HG03432 (cell line): Measurements from ENCODE around the gene TRAPPC5.

Source experiments
- ATAC-seq: cut with Tn5 transposase; IDR thresholded peaks from one replicate; pipeline ENCODE4 v1.9.1; 2021; ENCODE audit warnings: mild to moderate bottlenecking, moderate library complexity; ENCODE audit not compliant: unreplicated experiment

Gene TRAPPC5

DNA sequence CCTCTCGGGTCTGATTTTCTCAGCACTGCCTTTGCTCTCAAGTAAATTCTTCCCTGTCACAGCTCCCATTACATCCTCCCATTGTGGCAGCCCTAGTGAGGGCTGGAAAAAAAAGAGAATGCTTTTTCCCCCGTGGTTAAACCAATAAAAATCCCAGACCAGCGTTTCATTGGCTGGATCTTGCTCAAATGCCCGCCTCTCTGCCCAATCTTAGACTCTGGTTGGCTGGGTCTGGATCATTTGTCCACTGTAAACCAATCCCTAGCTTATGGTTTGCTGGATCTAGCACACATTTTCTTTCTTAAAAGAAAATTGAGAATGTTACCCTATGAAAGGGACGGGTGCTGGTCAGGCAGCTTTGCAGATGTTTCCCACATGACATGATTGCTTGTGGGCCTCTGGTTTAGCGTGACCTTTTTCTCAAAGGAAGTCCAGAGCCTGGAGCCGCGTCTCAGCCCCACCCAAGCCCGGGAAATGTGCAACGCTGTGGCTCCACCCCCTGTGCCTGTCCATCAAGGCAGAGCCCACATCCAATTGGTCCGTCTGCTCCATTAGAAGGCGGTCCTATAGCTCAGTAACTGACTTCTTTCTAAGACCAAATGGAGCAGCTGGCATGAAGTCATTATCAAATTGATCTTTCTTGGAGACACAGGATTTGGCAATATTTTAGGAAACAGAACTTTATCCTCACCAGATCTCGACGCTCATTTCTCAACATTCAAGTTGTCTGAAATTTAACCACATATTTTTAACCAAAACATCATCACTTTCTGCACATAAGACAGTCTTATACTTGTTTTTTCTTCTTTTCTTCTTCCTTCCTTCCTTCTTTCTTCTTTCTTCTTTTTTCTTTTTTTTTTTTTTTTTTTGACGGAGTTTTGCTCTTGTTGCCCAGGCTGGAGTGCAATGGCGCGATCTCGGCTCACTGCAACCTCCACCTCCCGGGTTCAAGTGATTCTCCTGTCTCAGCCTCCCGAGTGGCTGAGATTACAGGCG, 6.3 kb upstream of the TRAPPC5 start:
- ATAC-seq = no peak

DNA sequence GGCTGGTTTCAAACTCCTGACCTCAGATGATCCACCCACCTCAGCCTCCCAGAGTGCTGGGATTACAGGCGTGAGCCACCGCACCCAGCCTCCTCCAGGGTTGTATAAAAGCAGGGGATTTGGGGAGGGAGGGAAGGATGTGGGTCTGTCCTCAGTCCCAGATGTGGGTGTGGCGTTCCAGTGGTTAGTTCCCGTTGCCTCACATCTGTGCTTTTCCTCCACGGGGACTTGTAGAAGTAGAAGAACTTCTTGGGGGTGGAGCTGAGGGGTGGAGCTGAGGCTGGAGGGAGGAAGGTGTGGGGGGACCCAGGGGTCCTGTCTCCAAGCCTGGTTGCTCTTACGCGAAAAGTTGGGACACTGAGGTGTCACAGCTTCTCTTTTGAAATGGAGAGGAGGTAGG, 4.3 kb upstream of the TRAPPC5 start:
- ATAC-seq = no peak

DNA sequence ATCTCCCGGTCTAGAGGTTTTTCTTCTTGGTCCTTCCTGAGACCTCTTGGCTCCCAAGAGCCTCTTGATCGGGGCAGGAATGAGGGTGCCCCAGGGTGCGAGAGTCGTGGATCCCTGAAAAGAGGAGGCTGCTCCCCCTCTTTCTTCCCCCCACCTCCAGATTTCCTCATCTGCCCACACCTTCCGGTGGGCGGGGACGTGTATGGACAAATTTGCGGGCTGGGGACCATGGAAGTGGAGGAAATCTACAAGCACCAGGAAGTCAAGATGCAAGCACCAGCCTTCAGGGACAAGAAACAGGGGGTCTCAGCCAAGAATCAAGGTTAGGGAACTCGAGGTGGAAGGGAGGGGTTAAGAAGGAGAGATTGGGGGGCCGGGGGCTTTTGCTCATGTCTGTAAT, 3.8 kb upstream of the TRAPPC5 start, which contains the start of gene MCEMP1:
Gene MCEMP1, plus strand, starts transcription at position 237 of the 400 bp plus-strand sequence. Its CDS starts 31 bp downstream, at position 268.
- no peak for ATAC-seq

DNA sequence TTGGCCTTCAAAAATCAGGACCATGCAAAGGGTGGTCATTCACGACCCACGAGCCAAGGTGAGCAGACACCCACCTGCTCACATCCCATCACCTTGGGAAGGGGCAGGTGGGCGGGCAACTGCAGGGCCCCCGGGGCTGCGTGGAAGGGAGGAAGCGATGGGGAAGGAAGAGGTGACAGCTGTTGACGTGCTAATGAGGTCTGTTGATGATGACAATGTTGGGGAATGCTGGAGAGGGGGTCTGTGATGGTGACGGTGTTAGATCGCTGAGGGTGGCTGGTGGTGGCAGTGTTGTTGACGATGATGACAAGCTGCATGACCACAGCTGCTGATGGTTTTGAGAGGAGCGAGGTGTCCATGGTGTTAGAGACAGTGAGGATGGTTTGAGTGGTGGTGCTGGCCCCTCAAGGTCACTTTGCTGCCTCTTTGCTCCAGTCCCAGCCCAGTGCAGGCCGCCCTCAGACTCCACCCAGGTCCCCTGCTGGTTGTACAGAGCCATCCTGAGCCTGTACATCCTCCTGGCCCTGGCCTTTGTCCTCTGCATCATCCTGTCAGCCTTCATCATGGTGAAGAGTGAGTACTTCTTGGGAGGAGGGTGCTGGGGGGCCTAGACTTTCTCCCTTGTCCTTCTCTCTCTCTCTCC, 2.8 kb upstream of the TRAPPC5 start:
- ATAC-seq = no peak

DNA sequence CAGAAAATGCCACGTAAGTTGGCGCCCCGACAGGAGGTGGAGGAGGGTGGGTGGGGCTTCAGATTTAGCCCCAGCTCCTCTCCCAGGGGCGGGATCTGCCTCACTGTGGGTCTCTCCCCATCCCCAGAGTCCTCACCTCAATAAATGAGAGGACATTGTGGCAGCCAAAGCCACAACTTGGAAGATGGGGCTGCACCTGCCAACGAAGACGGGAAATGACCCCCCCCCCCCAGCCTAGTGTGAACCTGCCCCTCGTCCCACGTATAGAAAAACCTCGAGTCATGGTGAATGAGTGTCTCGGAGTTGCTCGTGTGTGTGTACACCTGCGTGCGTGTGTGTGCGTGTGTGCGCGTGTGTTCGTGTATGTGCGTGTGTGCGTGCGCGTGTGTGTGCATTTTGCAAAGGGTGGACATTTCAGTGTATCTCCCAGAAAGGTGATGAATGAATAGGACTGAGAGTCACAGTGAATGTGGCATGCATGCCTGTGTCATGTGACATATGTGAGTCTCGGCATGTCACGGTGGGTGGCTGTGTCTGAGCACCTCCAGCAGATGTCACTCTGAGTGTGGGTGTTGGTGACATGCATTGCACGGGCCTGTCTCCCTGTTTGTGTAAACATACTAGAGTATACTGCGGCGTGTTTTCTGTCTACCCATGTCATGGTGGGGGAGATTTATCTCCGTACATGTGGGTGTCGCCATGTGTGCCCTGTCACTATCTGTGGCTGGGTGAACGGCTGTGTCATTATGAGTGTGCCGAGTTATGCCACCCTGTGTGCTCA, 1.5 kb upstream of the TRAPPC5 start:
- ATAC-seq = no peak

DNA sequence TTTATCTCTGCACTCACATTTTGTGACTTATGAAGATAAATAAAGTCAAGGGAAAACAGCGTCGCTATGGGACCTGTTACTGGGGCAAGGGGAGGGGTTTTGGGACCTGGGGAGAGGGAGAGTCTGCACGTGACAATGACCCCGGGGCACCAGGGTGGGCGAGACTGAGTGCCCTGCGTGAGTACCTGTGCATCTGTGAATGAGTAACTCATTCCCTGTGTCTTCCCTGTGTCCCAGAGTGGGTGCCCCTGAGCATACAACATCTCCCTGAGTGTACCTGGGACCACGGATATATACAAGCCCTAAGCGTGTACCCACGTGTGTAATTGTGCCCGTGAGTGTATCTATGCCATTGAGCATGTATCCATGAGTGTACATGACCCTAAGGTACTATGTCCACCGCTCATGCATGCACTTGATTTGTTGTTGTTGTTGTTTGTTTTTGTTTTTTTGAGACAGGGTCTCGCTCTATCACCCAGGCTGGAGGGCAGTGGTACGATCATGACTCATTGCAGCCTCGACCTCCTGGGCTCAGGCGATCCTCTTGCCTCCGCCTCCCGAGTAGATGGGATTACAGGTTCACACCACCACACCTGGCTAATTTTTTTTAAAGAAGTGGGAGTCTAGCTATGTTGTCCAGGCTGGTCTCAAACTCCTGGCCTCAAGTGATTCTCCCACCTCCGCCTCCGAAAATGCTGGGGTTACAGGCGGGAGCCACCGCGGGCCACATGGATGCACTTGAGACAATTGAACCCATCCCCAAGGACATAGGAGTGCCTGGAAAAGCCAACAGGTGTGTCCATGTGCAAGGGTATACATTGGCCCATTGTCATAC, 645 bp upstream of the TRAPPC5 start:
- no peak for ATAC-seq

DNA sequence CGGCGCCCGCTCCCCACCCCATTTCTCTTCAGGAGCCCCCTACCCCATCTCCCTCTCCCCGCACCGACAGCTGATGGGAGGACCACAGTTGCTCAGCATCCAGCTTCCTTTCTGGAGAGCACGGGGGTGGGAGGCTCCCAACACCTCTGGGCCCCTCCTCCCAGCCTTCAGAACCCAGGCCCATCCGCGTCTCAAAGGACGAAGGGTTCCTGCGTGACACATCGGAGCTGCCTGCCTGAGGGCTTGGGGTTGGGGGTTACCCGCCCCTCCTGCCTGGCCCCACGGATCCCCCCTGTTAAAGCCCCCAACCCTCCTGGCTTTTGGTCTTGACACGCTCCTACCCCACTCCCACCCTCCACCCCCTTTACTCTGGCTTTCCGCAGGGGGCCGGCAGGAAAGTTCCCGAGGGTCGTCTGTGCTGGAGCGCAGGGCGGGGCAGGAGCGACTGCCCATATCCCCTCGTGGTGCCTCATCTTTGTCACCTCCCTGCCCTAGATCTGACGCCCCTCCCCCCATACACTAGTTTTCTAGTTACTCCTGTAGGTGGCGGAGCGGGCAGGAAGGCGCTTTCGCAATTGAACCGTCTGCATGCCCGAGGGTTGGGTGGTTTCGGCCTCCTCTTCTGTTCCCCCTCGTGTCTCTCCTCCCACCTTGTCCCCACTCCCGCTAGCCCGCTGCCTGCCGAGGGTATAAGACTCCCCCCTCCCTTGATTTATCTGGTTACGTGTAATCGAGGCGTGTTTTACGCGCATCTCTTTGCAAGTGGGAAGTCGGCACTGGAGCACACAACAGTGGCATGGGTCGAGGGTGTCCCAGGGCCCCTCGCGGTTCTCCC, 924 bp downstream of the TRAPPC5 start:
- peak; percentile 7 for ATAC-seq

DNA sequence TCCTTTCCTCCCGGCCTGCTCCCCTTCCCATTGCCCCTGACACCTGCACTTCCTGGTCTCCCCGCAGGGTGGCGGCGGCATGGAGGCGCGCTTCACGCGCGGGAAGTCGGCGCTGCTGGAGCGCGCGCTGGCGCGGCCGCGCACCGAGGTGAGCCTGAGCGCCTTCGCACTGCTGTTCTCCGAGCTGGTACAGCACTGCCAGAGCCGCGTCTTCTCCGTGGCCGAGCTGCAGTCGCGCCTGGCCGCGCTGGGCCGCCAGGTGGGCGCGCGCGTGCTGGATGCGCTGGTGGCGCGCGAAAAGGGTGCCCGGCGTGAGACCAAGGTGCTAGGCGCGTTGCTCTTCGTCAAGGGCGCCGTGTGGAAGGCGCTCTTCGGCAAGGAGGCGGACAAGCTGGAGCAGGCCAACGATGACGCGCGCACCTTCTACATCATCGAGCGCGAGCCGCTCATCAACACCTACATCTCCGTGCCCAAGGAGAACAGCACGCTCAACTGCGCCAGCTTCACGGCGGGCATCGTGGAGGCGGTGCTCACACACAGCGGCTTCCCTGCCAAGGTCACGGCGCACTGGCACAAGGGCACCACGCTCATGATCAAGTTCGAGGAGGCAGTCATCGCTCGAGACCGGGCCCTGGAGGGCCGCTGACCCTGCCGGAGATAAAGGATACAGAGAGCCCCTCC, 1.7 kb downstream of the TRAPPC5 start:
- no peak for ATAC-seq

DNA sequence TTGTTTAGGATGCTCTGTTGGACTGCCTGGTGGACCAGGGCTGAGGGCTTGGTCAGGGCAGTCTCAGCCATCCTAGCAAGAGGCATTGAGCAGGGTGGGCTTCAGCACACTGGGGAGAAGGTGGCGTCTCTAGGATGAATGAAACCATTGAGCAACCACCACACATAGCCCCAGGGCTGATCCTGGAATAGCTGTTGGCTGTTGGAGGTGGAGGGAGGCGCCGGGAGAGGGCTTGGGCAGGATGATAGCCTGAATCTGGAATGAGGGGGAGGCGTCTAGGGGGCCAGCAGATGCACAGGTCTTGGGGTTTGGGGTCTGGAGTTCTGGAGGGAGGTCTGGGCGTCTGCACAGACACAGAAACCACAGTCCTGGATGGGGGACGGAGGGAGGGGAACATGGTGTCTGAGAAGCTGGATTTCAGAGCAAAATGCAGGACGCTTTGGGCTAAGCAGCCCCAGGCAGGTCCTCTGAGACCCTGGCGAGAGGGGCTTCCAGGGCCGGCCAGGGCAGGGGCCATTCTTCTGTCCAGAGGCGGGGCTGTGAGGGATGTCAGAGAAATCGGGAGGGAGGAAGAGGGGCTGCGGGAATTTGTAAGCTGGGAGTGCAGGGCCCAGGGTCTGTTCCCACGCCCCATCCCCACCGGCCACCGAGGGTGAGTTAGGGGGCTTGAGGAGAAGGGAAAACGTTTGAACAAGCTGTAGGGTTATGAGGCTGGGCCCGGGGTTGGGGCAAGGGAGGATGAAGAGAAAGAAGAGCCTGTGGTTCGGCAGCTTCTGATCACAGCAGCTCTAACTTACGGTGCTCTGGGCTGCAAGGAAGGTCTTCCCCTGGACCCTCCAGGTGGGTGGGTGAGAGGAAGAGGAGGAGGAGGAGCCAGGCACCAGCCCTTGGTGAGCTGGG, 5.2 kb downstream of the TRAPPC5 start:
- no peak for ATAC-seq

DNA sequence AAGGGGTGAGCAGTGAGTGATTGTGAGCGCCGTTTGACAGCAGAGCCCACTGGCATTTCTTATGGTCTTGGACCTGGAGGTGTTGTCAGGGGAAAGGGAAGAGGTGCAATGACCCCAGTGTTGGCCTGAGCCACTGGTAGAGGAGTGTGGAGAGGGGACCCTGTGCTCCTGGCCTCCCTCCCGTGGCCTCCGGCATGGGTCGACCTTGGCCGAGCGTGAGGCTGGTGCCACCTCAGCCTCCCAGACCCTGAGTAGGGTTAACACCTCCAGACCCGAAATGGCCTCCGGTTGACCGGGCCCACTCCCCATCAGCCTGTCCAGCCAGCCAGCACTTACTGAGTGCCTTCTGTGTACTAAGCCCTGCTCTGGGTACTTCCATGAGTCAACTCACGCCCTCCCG, 6.5 kb downstream of the TRAPPC5 start:
- ATAC-seq = no peak

DNA sequence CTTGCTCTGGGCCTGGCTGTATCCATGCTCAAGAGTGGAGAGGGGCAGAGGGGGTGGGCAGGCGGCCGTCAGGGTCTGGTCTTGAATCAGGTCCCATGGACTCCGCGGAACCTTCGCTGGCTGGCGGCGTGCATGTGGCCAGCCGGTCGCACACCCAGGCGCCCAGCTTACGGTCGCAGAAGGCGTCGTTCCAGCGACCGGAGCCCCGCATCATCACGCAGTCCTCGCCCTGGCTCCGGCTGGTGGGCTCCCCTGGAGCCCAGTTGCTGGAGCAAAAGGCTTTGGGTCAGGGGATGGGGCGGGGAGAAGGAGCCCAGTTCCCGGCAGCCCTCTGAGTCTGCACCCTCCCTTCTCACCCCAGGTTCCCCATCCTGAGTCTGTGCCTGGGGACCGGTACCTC, 8.5 kb downstream of the TRAPPC5 start:
- no peak for ATAC-seq

DNA sequence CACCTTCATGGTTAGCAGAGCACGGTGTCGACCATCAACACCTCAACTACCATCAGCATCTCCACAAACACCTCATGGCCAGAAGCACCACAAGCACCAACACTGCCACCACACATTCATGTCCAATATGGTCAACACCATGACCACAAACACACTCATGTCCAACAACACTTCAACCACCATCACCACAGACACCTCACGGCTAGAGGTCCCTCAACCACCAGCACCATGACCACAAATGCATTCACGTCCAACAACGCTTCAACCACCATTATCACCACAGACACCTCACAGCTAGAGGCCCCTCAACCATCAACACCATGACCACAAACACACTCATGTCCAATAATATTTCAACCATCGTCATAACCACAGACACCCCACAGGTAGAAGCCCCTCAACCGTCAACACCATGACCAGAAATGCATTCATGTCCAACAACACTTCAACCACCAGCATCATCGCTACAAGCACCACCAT, 10.2 kb downstream of the TRAPPC5 start:
- no peak for ATAC-seq

DNA sequence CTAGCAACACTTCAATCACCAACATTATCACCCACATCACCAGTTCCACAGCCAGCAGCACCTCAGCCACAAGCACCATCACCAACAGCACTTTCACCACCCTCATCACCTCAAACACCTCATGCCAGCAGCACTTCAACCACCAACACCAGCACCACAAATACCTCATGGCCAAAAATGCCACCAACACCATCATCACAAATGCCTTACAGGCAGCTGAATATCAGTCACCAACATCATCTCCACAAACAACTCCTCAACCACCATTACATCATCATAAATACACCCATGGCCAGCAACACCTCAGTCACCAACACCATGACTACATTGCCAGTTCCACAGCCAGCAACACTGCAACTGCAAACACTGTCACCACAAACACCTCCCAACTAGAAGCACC, 10.9 kb downstream of the TRAPPC5 start:
- ATAC-seq = no peak

DNA sequence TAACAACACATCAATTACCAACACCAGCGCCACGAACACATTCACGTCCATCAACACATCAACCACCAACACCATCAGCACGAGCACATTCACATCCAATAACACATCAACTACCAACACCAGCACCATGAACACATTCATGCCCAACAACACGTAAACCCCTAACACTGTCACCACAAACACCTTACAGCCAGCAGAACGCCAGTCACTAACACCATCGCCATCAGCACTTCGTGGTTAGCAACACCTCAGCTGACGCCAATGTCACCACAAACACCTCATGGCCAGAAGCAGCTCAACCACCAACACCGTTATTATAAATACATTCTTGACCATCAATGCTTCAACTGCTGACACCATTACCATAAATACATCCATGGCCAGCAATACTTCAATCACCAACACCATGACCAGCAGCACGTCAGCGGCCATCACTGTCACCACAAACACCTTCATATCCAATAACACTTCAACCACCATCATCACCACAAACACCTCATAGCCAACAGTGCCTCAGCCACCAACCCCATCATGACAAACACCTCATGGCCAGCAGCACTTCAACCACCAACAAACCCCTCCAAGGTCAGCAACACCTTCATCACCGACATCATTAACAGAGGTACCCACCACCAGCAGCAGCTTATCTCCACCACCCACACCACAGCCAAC, 11.9 kb downstream of the TRAPPC5 start:
- no peak for ATAC-seq

DNA sequence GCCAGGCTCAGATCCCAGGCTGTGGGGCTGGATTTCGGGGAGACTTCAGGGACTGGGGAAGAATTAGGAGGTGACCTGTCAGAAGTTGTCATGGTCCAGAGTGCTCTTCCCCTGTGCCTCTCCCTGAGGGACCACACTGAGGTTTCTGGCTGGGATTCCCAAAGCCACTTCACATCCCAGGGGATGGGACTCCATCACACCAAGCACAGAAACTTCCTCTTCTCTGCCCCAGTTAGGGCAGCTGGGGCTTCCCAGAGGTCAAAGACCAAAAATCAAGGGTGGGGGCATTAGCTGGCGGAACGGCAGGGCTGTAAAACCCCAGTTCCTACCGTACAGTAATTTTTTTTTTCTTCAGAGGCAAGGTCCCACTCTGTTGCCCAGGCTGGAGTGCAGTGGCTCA, 13.9 kb downstream of the TRAPPC5 start:
- ATAC-seq = no peak

DNA sequence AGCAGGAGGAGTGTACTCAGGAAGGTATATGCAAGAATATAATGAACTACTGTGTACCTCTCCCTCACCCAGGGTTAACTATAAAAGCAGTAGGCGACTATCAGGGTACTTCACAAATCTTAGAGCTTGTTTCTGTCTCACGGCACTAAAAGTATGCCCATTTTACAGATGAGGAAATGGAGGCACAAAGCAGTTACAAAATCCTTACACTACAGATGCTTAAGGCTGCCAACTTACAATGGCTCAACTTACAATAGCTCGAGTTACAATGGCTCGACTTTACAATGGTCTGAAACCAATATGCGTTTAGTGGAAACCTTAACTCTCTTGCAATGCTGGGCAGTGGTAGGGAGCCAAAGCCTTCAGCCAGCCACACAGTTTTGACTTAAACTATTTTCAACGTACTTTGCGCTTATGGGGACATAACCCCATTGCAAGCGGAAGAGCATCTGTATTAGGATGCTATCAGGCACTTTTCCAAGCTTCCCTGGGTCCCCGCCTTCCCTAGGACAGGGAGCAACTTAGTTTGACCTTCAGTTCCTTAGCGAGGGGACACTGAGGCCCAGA, 17.2 kb downstream of the TRAPPC5 start:
- no peak for ATAC-seq

DNA sequence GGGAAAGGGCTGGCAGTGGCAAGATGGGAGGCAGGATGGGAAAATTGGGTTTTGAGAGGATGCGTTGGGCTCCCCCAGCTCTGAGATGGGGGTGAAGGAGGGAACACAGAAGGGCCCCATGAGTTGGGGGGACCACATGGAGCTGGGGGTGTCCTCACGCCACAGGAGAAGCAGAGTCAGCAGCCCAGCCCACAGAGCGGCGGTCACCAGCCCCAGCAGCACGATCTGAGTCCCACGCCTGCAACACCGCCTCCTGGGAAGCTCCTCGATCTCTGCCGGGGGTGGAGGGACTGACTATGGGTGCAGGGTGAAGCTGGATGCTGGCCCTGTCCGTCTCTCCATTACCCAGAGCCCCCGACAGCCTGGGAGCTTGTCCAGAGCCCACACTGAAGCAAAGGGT, 17.9 kb downstream of the TRAPPC5 start:
- ATAC-seq = no peak
